22Rv1 (cell line): Measurements from ENCODE around the gene CPT2.

Experiments used
- CTCF ChIP-seq: fragments of 450-650 bp; IDR thresholded peaks from 2 replicates; pipeline ENCODE4 v1.5.1; 2017; ENCODE audit warnings: mild to moderate bottlenecking
- ZFX ChIP-seq: fragments of 450-650 bp; IDR thresholded peaks from 2 replicates; pipeline ENCODE4 v1.6.1; 2017; ENCODE audit warnings: antibody characterized with exemption, borderline replicate concordance

DNA sequence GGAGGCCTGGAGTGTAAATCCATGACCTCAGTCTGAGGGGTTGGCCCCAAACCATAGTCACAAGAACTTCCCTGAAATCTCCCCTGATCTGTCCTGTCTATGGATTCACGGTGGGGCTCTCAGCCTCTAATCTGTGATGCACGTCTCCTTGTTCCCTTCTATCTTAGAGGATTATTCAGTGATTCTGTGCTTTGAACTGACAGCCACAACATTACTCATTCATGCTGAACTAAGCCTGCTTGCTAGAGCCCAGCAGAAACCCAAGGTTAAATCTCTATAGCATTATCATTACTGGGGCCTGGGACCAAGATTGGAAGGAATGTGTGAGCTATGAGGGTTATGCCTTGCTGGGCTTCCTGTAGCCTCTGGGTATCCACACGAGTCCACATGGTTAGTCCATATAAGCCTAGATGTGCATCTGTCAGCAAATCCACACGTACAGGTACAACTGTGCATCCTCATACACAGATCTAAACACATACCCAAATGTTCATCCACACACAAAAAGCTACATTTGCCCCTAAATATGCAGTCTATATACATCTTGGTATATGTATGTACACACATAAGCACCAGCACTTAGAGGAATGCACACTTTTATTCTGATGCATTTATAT is 64.1 kb downstream of the CPT2 start:
- TF ChIP-seq CTCF, result no peak
- TF ChIP-seq ZFX, result no peak
